Neutrophil (primary cell): Measurements from ENCODE around the gene RPTOR.

ENCODE experiments used
- H3K27ac ChIP-seq: fragments of 200-600 bp; sonication (generic); 2 replicates; pipeline ENCODE4 v1.5.1; 2016; ENCODE audit warnings: mild to moderate bottlenecking, moderate library complexity
- H3K27me3 ChIP-seq: fragments of 200-600 bp; sonication (generic); 2 replicates; pipeline ENCODE4 v1.6.0; 2016; ENCODE audit warnings: mild to moderate bottlenecking
- H3K36me3 ChIP-seq: fragments of 200-600 bp; sonication (generic); 2 replicates; pipeline ENCODE4 v1.5.1; 2017
- H3K4me1 ChIP-seq, 2 experiments: fragments of 200-600 bp in 1 of 2; sonication (generic) in 1 of 2; 1 replicate in 1 of 2; 2 replicates in 1 of 2; pipeline versions ENCODE4 v1.5.1 to v1.6.1; 2013 to 2016; ENCODE audit warnings: low read depth in 1 of 2, low read length in 1 of 2, mild to moderate bottlenecking in 1 of 2, moderate library complexity in 1 of 2; ENCODE audit not compliant: control insufficient read depth in 1 of 2, insufficient read depth in 1 of 2
- H3K4me3 ChIP-seq, 2 experiments: fragments of 200-600 bp in 1 of 2; sonication (generic) in 1 of 2; 1 replicate in 1 of 2; 2 replicates in 1 of 2; pipeline ENCODE4 v1.5.1; 2013 to 2016; ENCODE audit warnings: low read depth in 1 of 2, low read length in 1 of 2, mild to moderate bottlenecking in 1 of 2, moderate library complexity in 1 of 2
- H3K9me3 ChIP-seq: fragments of 200-600 bp; sonication (generic); 2 replicates; pipeline ENCODE4 v1.5.1; 2016
- TF ChIP-seq, protein P1 (sequence below): fragments of 200-600 bp; sonication (generic); IDR thresholded peaks from 2 replicates; pipeline ENCODE4 v1.5.1; 2016; ENCODE audit warnings: antibody characterized with exemption

Gene RPTOR

DNA sequence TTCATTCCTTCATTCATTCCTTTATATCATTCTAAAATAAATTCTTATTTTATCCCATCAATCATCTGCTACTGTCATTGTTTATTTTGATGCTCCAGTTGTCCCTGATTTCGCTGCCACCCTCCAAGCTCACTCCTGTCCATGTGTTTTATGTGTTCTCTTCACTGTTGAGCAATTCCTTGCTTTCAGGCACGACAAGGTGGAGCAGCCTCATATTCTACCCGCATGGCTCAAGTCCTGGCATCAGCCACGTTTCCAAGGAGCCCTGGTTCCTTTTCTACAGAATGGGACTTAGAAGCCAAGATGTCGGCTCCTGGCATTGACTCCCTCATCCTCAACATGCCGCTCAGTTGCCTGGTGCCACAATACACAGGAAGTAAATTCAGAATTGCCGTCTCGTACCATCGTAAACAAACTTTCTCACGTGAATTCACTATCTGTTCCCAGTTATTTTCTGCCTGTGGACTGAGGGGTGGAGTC lies 139.0 kb downstream of the RPTOR start:
- H3K27me3 ChIP-seq: no peaks in the 10 kb centered on the region
- no peak overlapping the region for H3K27ac ChIP-seq
- H3K9me3 ChIP-seq: no peaks in the 10 kb centered on the region
- H3K4me1 ChIP-seq: peaks cover 8 to 9% of the 10 kb centered on the region in 2 experiments
- H3K36me3 ChIP-seq: no peaks in the 10 kb centered on the region
- TF ChIP-seq, protein P1, sequence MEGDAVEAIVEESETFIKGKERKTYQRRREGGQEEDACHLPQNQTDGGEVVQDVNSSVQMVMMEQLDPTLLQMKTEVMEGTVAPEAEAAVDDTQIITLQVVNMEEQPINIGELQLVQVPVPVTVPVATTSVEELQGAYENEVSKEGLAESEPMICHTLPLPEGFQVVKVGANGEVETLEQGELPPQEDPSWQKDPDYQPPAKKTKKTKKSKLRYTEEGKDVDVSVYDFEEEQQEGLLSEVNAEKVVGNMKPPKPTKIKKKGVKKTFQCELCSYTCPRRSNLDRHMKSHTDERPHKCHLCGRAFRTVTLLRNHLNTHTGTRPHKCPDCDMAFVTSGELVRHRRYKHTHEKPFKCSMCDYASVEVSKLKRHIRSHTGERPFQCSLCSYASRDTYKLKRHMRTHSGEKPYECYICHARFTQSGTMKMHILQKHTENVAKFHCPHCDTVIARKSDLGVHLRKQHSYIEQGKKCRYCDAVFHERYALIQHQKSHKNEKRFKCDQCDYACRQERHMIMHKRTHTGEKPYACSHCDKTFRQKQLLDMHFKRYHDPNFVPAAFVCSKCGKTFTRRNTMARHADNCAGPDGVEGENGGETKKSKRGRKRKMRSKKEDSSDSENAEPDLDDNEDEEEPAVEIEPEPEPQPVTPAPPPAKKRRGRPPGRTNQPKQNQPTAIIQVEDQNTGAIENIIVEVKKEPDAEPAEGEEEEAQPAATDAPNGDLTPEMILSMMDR: no peak
- no peak overlapping the region for H3K4me3 ChIP-seq

DNA sequence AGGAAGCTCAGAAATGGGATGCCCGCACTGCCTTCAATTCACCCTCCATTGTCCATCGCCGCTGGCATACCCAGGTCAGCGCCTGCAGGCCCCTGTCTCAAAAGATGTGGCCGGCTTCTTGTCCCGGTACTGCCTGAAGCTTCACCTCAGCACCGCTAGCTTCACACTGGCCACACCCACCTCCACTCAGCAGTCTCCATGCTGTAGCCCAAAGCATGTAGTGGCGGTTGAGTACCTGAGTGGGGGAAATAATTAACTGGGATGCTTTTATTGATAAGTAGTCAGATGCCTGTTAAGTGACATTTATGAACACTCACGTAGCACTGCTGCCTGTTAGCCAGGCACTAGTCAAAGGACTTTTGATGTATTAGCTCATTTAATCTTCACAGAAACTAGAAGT lies 143.2 kb downstream of the RPTOR start:
- H3K4me1 ChIP-seq: no peaks in the 10 kb centered on the region
- H3K27ac ChIP-seq: no peak overlapping the region
- no peaks in the 10 kb centered on the region for H3K36me3 ChIP-seq
- no peaks in the 10 kb centered on the region for H3K27me3 ChIP-seq
- TF ChIP-seq, protein P1: no peak
- H3K4me3 ChIP-seq: no peak overlapping the region
- H3K9me3 ChIP-seq: no peaks in the 10 kb centered on the region

DNA sequence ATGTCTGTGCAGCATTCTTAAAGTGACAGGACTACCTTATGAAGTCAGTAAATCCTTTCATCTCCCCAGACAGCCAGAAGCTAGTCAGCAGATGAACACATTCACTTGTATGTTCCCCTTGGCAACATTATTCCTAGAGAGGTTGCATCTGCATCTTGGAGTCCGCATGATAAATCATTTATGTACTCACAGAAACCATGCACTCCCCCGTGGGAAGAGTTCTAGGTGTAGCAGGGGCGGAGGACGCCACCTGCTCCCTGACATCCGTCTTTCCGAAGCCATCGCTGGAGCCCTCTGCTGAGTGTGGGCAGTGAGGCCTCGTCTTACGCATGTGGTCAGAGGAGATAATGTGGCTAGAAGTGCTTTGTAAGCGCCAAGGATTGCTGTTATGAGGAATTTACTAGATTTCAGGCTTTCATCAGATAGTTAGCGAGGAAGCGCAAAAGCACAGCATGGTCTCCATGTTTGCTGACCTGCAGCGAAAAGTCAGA lies 144.5 kb downstream of the RPTOR start:
- Histone ChIP-seq H3K4me1 (peaks cover 0 to 4% of the 10 kb centered on the region in 2 experiments), H3K4me3 (no peak overlapping the region), H3K27me3 (no peaks in the 10 kb centered on the region), H3K9me3 (no peaks in the 10 kb centered on the region), H3K36me3 (no peaks in the 10 kb centered on the region), H3K27ac (no peak overlapping the region)
- TF ChIP-seq, protein P1: no peak

DNA sequence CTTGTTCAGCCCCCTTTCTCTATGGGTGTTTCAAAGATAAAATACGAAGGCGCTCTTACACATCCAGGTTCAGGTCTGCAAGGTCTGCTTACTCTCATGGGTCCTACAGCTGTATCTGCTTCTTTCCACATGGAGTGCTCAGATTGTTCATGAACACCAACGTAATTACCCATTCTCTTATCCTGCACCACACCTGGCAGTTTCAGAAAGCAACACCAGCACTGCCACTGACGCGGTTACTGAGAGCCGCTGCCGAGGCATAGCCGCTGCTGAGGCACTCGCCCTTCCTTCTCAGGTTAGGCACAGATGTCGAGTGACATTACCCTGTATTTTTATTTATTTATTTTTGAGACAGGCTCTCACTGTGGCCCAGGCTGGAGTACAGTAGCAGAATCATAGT lies 147.1 kb downstream of the RPTOR start:
- Histone ChIP-seq H3K27ac (no peak overlapping the region), H3K4me1 (peaks cover 0 to 4% of the 10 kb centered on the region in 2 experiments), H3K4me3 (no peak overlapping the region), H3K36me3 (no peaks in the 10 kb centered on the region), H3K27me3 (no peaks in the 10 kb centered on the region), H3K9me3 (no peaks in the 10 kb centered on the region)
- TF ChIP-seq, protein P1: no peak

DNA sequence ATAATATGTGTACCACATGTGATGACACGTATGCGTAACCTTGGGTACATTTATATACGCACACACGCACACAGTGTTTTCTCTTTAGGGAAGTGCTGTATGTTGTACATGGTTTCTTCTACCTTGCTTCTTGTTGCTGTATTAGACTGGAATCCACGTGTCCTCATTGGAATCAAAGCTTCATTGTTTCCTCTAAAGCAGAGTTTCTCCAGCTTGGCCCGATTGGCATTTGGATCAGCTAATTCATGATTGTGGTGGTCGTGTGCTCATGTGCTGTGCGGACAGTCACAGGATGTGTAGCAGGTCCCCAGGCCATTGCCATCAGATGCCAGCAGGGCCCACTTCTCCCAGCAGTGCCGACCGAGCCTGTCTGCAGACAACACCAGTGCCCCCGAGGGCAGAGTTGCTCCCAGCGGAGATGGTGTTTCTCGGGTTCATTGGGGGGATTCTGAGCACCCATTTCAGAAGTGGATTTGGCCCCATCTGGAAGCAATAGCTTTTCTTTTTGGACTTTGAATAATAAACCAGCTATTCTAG lies 148.4 kb downstream of the RPTOR start:
- Histone ChIP-seq H3K9me3 (no peaks in the 10 kb centered on the region), H3K4me3 (no peak overlapping the region), H3K36me3 (no peaks in the 10 kb centered on the region), H3K4me1 (peaks cover 0 to 4% of the 10 kb centered on the region in 2 experiments), H3K27ac (no peak overlapping the region), H3K27me3 (no peaks in the 10 kb centered on the region)
- TF ChIP-seq, protein P1: no peak
